MM.1S (cell line): ENCODE results near the gene ERCC5.

ENCODE experiments used
- DNase-seq: peaks from one replicate; pipeline ENCODE4 v3.0.0-alpha.2; 2015
- H2AFZ ChIP-seq: fragments of 300-600 bp; sonication (generic); 2 replicates; pipeline ENCODE4 v1.6.0; 2016; ENCODE audit warnings: antibody characterized with exemption, low read length
- H3F3A ChIP-seq: fragments of 300-600 bp; sonication (generic); 2 replicates; pipeline ENCODE4 v1.6.1; 2016; ENCODE audit warnings: mild to moderate bottlenecking, antibody characterized with exemption, low read length, moderate library complexity, mixed read lengths; ENCODE audit not compliant: insufficient read depth
- H3K27ac ChIP-seq: fragments of 300-600 bp; sonication (generic); 2 replicates; pipeline ENCODE4 v1.5.1; 2016; ENCODE audit warnings: mild to moderate bottlenecking, low read length
- H3K27me3 ChIP-seq: fragments of 300-600 bp; sonication (generic); replicated peaks from 2 replicates; pipeline ENCODE4 v1.6.0; 2016; ENCODE audit warnings: low read length; ENCODE audit not compliant: insufficient read depth
- H3K36me3 ChIP-seq: fragments of 300-600 bp; sonication (generic); replicated peaks from 2 replicates; pipeline ENCODE4 v1.6.1; 2016; ENCODE audit warnings: mild to moderate bottlenecking, low read length, mixed read lengths; ENCODE audit not compliant: insufficient read depth
- H3K4me1 ChIP-seq: fragments of 300-600 bp; sonication (generic); 2 replicates; pipeline ENCODE4 v1.6.1; 2016; ENCODE audit warnings: low read length, mixed read lengths
- H3K4me2 ChIP-seq: fragments of 300-600 bp; sonication (generic); 2 replicates; pipeline ENCODE4 v1.6.0; 2016; ENCODE audit warnings: low read depth, low read length
- H3K4me3 ChIP-seq: fragments of 300-600 bp; sonication (generic); 2 replicates; pipeline ENCODE4 v1.5.1; 2016; ENCODE audit warnings: low read length, mixed read lengths
- H3K79me2 ChIP-seq: fragments of 300-600 bp; sonication (generic); 2 replicates; pipeline ENCODE4 v1.6.1; 2016; ENCODE audit warnings: mixed run types, low read length, mixed read lengths
- H3K9ac ChIP-seq: fragments of 300-600 bp; sonication (generic); 2 replicates; pipeline ENCODE4 v1.6.1; 2016; ENCODE audit warnings: low read length, mixed read lengths
- H3K9me2 ChIP-seq: fragments of 300-600 bp; sonication (generic); replicated peaks from 2 replicates; pipeline ENCODE4 v1.6.1; 2016; ENCODE audit warnings: mild to moderate bottlenecking, low read length, mixed read lengths; ENCODE audit not compliant: insufficient read depth
- H3K9me3 ChIP-seq: fragments of 300-600 bp; sonication (generic); replicated peaks from 2 replicates; pipeline ENCODE4 v1.6.1; 2016; ENCODE audit warnings: mild to moderate bottlenecking, low read length, mixed read lengths; ENCODE audit not compliant: insufficient read depth
- H4K20me1 ChIP-seq: fragments of 300-600 bp; sonication (generic); 2 replicates; pipeline ENCODE4 v1.6.1; 2016; ENCODE audit warnings: mild to moderate bottlenecking, low read length, moderate library complexity, mixed read lengths; ENCODE audit not compliant: insufficient read depth
- EZH2 ChIP-seq: fragments of 300-600 bp; sonication (generic); optimal IDR thresholded peaks from 2 replicates; pipeline ENCODE3; 2017; ENCODE audit warnings: low read depth, mild to moderate bottlenecking, antibody characterized with exemption, low read length, mixed read lengths
- EZH2phosphoT487 ChIP-seq: fragments of 300-600 bp; sonication (generic); IDR thresholded peaks from 2 replicates; pipeline ENCODE4 v1.6.1; 2018; ENCODE audit warnings: antibody characterized with exemption, low read length
- TF ChIP-seq, protein P1 (sequence below): fragments of 300-600 bp; sonication (generic); IDR thresholded peaks from 2 replicates; pipeline ENCODE4 v1.5.1; 2016; ENCODE audit warnings: antibody characterized with exemption, low read length, mixed read lengths

Gene ERCC5

DNA sequence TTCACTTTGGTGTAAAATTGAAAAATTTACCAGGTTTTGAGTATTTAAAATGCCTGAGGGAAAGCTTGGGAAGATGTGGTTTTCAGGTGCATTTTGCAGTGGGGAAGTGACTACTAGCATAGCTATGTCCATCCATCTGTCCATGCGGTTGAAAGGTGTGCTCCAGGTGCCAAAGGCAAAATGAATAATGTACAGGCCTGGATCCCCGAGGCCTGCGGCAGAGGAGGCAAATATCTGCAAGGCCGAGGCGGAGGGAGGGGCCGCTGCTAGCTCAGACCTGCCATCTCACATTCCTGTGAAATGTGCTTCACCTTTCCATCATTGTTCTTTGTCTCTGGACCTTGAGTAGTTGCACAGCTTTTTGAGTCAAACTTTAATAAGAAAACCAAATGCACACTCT, 65.5 kb downstream of the ERCC5 start:
- H3K79me2 ChIP-seq = no peaks in the 10 kb centered on the region
- TF ChIP-seq, protein P1, sequence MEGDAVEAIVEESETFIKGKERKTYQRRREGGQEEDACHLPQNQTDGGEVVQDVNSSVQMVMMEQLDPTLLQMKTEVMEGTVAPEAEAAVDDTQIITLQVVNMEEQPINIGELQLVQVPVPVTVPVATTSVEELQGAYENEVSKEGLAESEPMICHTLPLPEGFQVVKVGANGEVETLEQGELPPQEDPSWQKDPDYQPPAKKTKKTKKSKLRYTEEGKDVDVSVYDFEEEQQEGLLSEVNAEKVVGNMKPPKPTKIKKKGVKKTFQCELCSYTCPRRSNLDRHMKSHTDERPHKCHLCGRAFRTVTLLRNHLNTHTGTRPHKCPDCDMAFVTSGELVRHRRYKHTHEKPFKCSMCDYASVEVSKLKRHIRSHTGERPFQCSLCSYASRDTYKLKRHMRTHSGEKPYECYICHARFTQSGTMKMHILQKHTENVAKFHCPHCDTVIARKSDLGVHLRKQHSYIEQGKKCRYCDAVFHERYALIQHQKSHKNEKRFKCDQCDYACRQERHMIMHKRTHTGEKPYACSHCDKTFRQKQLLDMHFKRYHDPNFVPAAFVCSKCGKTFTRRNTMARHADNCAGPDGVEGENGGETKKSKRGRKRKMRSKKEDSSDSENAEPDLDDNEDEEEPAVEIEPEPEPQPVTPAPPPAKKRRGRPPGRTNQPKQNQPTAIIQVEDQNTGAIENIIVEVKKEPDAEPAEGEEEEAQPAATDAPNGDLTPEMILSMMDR = no peak
- no peak for TF ChIP-seq EZH2phosphoT487
- no peak for TF ChIP-seq EZH2
- H3K4me1 ChIP-seq = no peaks in the 10 kb centered on the region
- H2AFZ ChIP-seq = no peak overlapping the region
- no peaks in the 10 kb centered on the region for H3K27me3 ChIP-seq
- no peaks in the 10 kb centered on the region for H3K36me3 ChIP-seq
- H3K9ac ChIP-seq = no peak overlapping the region
- no peaks in the 10 kb centered on the region for H3F3A ChIP-seq
- H3K4me3 ChIP-seq = no peak overlapping the region
- H3K9me2 ChIP-seq = no peaks in the 10 kb centered on the region
- no peak for DNase-seq
- no peak overlapping the region for H3K4me2 ChIP-seq
- H3K9me3 ChIP-seq = no peaks in the 10 kb centered on the region
- no peaks in the 10 kb centered on the region for H4K20me1 ChIP-seq
- H3K27ac ChIP-seq = no peak overlapping the region

DNA sequence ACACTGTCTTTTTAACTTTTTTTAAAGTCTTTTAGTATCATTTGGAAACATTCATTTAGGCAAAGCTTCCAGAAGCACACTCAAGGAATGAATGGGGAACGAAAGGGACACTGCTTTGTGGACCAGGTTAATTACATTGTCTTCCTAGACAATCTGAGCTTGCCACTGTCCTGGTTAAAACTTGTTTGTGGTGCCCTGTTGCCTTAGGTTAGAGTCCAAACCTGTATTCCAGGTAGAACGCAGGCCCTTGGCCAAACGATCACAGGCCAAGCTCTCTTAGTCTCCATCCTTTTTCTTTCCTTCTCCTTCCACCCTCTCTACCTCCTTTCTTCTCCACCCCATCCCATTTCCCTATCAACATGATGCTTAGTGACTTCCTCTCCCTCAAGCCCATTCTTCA, 66.8 kb downstream of the ERCC5 start:
- H3K79me2 ChIP-seq = no peaks in the 10 kb centered on the region
- H4K20me1 ChIP-seq = no peaks in the 10 kb centered on the region
- no peaks in the 10 kb centered on the region for H3K9me3 ChIP-seq
- H3K9me2 ChIP-seq = no peaks in the 10 kb centered on the region
- H3K9ac ChIP-seq = no peak overlapping the region
- H3K36me3 ChIP-seq = no peaks in the 10 kb centered on the region
- no peak overlapping the region for H3K4me3 ChIP-seq
- H3K4me1 ChIP-seq = no peaks in the 10 kb centered on the region
- no peak overlapping the region for H3K4me2 ChIP-seq
- H2AFZ ChIP-seq = no peak overlapping the region
- no peaks in the 10 kb centered on the region for H3F3A ChIP-seq
- no peaks in the 10 kb centered on the region for H3K27me3 ChIP-seq
- DNase-seq = no peak
- H3K27ac ChIP-seq = no peak overlapping the region
- TF ChIP-seq EZH2phosphoT487 (no peak), EZH2 (no peak)
- TF ChIP-seq, protein P1 = no peak

DNA sequence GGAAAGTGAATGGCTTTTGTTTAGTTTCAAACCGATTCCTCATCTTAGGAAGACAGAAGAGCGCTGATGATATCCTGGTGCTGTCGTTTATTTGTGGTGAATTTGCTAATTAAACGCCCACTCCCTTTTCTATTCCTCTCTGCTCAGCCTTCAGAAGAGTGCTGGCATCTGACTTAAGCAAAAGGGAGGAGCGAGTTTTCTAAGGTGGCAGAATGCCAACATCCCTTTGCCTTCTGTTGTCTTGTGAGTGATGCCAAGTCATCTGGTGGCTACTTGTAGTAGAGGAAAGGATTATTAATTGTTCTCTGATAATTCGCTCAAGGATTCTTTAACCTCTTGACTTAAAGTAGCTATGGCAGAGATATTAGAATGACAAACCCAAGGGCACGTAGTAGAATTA, 68.1 kb downstream of the ERCC5 start:
- Histone ChIP-seq H3K9ac (no peak overlapping the region), H3K4me2 (peak overlapping the region; percentile 23; the same call in 1 of the 2 replicates), H3K4me1 (no peaks in the 10 kb centered on the region), H3K4me3 (no peak overlapping the region), H3K27ac (no peak overlapping the region), H3K9me3 (no peaks in the 10 kb centered on the region), H2AFZ (peak overlapping the region; percentile 29; the same call in 1 of the 2 replicates), H3K27me3 (no peaks in the 10 kb centered on the region), H4K20me1 (no peaks in the 10 kb centered on the region), H3F3A (no peaks in the 10 kb centered on the region), H3K9me2 (no peaks in the 10 kb centered on the region), H3K36me3 (no peaks in the 10 kb centered on the region), H3K79me2 (no peaks in the 10 kb centered on the region)
- DNase-seq = no peak
- TF ChIP-seq EZH2phosphoT487 (no peak), EZH2 (no peak)
- TF ChIP-seq, protein P1 = no peak
